K562 (cell line): ENCODE data around the gene SERTAD3. TPM values are rescaled to one million over a fixed set of nuclear protein-coding genes. Genes with fewer than 3 reads are reported as not detected.

ENCODE experiments used
- ARID2 ChIP-seq: fragments of 450-650 bp; IDR thresholded peaks from 2 replicates; pipeline ENCODE4 v1.6.1; 2017; ENCODE audit warnings: antibody characterized with exemption, mild to moderate bottlenecking
- ATF1 ChIP-seq, 2 experiments: fragments of 450-650 bp in 1 of 2; IDR thresholded peaks; 2 replicates each; pipeline ENCODE4 v1.6.1; 2016; ENCODE audit warnings: missing compliant biosample characterization in 1 of 2, missing genetic modification characterization in 1 of 2
- CEBPB ChIP-seq: fragments of 450-650 bp; IDR thresholded peaks from 2 replicates; pipeline ENCODE4 v1.6.1; 2016; ENCODE audit warnings: missing genetic modification characterization, missing compliant biosample characterization
- CREB3L1 ChIP-seq: fragments of 450-650 bp; IDR thresholded peaks from 2 replicates; pipeline ENCODE4 v1.6.1; 2014; ENCODE audit warnings: low read depth, mild to moderate bottlenecking, moderate library complexity, borderline replicate concordance
- GATAD2A ChIP-seq: fragments of 450-650 bp; IDR thresholded peaks from 2 replicates; pipeline ENCODE4 v1.6.1; 2017
- MECOM ChIP-seq: fragments of 250-450 bp; sonication (Bioruptor Pico); IDR thresholded peaks from 2 replicates; pipeline ENCODE4 v1.8.0; 2022; ENCODE audit warnings: inconsistent platforms
- RAD21 ChIP-seq, 2 experiments: fragments of 250-450 bp in 1 of 2; fragments of 450-650 bp in 1 of 2; sonication (Bioruptor Pico) in 1 of 2; formaldehyde crosslinking in 1 of 2; IDR thresholded peaks in 1 of 2; conservative IDR thresholded peaks in 1 of 2; 2 replicates each; pipeline versions ENCODE4 v1.4.0 to v1.8.0; 2020 to 2022; ENCODE audit warnings: mild to moderate bottlenecking in 2 of 2, moderate library complexity in 1 of 2
- RHOXF2B ChIP-seq: fragments of 250-450 bp; sonication (Bioruptor Pico); conservative IDR thresholded peaks from 2 replicates; pipeline ENCODE4 v1.5.1; 2021
- SUPT5H ChIP-seq: fragments of 450-650 bp; IDR thresholded peaks from 2 replicates; pipeline ENCODE4 v1.6.1; 2016
- YY1 ChIP-seq, 3 experiments: IDR thresholded peaks; 2 replicates each; pipeline ENCODE4 v1.6.1; 2011; ENCODE audit warnings: low read length in 2 of 3, mild to moderate bottlenecking in 2 of 3, moderate library complexity in 2 of 3, borderline replicate concordance in 1 of 3, control low read depth in 1 of 3, low read depth in 1 of 3; ENCODE audit not compliant: insufficient read depth in 3 of 3, insufficient replicate concordance in 2 of 3, control insufficient read depth in 1 of 3, insufficient read length in 1 of 3; ENCODE audit errors: extremely low read depth in 1 of 3
- ZBTB7A ChIP-seq: IDR thresholded peaks from 2 replicates; pipeline ENCODE4 v1.6.1; 2011; ENCODE audit warnings: low read depth, mild to moderate bottlenecking, low read length, moderate library complexity, borderline replicate concordance; ENCODE audit not compliant: control insufficient read depth
- ZNF445 ChIP-seq: fragments of 250-450 bp; sonication (Bioruptor Pico); IDR thresholded peaks from 2 replicates; pipeline ENCODE4 v1.4.0; 2020; ENCODE audit warnings: low read depth, mild to moderate bottlenecking, moderate library complexity
- ZNF586 ChIP-seq: fragments of 450-650 bp; formaldehyde crosslinking; conservative IDR thresholded peaks from 2 replicates; pipeline ENCODE4 v1.4.0; 2020; ENCODE audit warnings: mild to moderate bottlenecking, moderate library complexity
- polyA plus RNA-seq, 8 experiments: library from polyadenylated mRNA; depleted of rRNA in 4 of 8; stranded (reverse) in 5 of 8; unstranded in 3 of 8; fragments of >200 nt; fragmentation: Nextera tagmentation in 2 of 8; fragmentation: Illumina TruSeq in 1 of 8; extraction: Ambion mirVana in 2 of 8; extraction: Trizol in 1 of 8; gene quantifications; 2 replicates each; pipeline versions ENCODE4 v1.2.1 to v1.2.3, GENCODE V29; 2011 to 2014; ENCODE audit warnings: inconsistent platforms in 1 of 8, missing spikeins in 1 of 8
- total RNA-seq, 7 experiments: library from RNA; depleted of rRNA in 6 of 7; stranded (reverse); fragments of >200 nt in 6 of 7; fragmentation: Illumina TruSeq in 2 of 7; extraction: Trizol in 2 of 7; gene quantifications; 2 replicates each; pipeline versions ENCODE4 v1.2.1 to v1.2.3, GENCODE V29; 2011 to 2021; ENCODE audit warnings: low replicate concordance in 1 of 7
- TF ChIP-seq, protein P1 (sequence below): fragments of 450-650 bp; formaldehyde crosslinking; conservative IDR thresholded peaks from 2 replicates; pipeline ENCODE4 v1.4.0; 2022; ENCODE audit warnings: mild to moderate bottlenecking, missing genetic modification characterization
- TF ChIP-seq, protein P2 (sequence below), 2 experiments: fragments of 450-650 bp; IDR thresholded peaks; 2 replicates each; pipeline ENCODE4 v1.6.1; 2016

Gene SERTAD3
- total and polyA plus RNA-seq, 9 of the 15 experiments (the other 6 are each of a cell fraction or from before 2014, with no cell fraction given): 5.4 to 28.9 (median 17.5) TPM

GRCh38 chr19:40444825-40445312, 734 bp upstream of the SERTAD3 start (continued):
- TF ChIP-seq RAD21 (CRISPR knock-in tag; conservative IDR thresholded peaks at IDR 0.05 in 1 of 2, IDR thresholded peaks at IDR 0.05 in 1 of 2) (peak; percentile 36 to 55; a peak in 3 of 4 replicates), CEBPB (no peak), MECOM (no peak), GATAD2A (peak; percentile 80), ZNF586 (CRISPR knock-in tag) (no peak), SUPT5H (peak; percentile 41; the same call in 1 of the 2 replicates), ATF1 (CRISPR knock-in tag; IDR thresholded peaks at IDR 0.05) (no peak), ATF1 (tag; IDR thresholded peaks at IDR 0.05) (peak; percentile 51), RHOXF2B (CRISPR knock-in tag) (no peak), ARID2 (0 out of 2 replicates have a peak, but pooled peaks have one; percentile 56), ZNF445 (no peak), YY1 (IDR thresholded peaks at IDR 0.05; ENCODE audit: borderline replicate concordance in 1 of 3, control insufficient read depth in 1 of 3, extremely low read depth in 1 of 3, insufficient read depth in 3 of 3, insufficient read length in 1 of 3, insufficient replicate concordance in 2 of 3, low read depth in 1 of 3, low read length in 2 of 3) (peak in 1 of 3 experiments; percentile 26), CREB3L1 (no peak), ZBTB7A (peak; percentile 95)
- TF ChIP-seq, protein P1, sequence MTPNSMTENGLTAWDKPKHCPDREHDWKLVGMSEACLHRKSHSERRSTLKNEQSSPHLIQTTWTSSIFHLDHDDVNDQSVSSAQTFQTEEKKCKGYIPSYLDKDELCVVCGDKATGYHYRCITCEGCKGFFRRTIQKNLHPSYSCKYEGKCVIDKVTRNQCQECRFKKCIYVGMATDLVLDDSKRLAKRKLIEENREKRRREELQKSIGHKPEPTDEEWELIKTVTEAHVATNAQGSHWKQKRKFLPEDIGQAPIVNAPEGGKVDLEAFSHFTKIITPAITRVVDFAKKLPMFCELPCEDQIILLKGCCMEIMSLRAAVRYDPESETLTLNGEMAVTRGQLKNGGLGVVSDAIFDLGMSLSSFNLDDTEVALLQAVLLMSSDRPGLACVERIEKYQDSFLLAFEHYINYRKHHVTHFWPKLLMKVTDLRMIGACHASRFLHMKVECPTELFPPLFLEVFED: 0 out of 2 replicates have a peak, but pooled peaks have one; percentile 67
- TF ChIP-seq, protein P2, sequence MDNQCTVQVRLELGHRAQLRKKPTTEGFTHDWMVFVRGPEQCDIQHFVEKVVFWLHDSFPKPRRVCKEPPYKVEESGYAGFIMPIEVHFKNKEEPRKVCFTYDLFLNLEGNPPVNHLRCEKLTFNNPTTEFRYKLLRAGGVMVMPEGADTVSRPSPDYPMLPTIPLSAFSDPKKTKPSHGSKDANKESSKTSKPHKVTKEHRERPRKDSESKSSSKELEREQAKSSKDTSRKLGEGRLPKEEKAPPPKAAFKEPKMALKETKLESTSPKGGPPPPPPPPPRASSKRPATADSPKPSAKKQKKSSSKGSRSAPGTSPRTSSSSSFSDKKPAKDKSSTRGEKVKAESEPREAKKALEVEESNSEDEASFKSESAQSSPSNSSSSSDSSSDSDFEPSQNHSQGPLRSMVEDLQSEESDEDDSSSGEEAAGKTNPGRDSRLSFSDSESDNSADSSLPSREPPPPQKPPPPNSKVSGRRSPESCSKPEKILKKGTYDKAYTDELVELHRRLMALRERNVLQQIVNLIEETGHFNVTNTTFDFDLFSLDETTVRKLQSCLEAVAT (IDR thresholded peaks at IDR 0.05): peak; percentile 21 to 58; a peak in 2 of 4 replicates
